CD4-positive, alpha-beta T cell treated with Interleukin-10 for 1 hour (primary cell): Measurements from ENCODE around the gene RWDD3.
A peak's percentile ranks its signal among the peaks of the same experiment; 100 is the strongest.

Source experiments
- DNase-seq: peaks from one replicate; pipeline ENCODE4 v3.0.0-alpha.2; 2020

Gene RWDD3

GRCh38 chr1:95233737-95234500, at the start of gene RWDD3:
TSS of gene RWDD3 (plus strand) at chr1:95234210. CDS start at chr1:95234231, 21 bp downstream.
- DNase-seq: peak; percentile 94

DNA sequence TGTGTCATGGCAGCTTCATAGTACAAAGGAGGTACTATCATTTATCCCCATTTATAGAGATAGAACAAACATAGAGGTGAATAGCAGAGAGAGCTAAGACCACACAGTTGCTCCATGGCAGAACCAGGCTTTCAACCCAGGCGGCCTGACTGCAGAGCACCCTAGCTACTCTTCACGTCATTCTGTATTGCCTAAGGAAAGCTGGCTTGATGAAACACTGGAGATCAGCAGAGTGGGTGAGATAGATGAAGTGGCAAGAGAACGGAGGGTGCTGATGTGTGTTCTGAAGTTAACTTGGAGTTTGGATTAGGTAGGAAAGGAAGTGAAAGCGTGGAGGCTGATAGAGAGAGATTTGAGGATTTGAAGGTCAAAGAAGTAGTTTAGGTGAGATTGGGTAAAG, 47.9 kb upstream of the RWDD3 start:
- no peak for DNase-seq

DNA sequence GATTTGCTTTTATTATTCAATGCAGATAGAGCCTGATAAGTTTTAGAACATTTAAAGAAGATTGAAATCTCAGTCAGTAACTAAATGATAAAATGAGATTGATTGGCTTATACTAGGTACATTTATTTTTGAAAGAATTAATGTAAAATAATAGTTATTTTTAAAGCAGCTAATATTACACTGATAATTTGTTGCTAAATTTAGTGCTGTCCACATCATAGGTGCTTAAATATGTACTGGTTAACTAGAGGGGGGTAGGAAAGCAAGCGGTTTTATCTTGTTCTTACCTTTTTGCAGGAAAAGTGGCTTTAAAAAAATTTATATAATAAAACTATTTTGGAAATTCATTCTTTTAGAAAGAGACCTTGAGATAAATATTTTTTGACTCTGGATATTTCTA, 40.4 kb upstream of the RWDD3 start:
- DNase-seq: no peak

GRCh38 chr1:95195046-95195445, 39.0 kb upstream of the RWDD3 start:
- DNase-seq: no peak

DNA sequence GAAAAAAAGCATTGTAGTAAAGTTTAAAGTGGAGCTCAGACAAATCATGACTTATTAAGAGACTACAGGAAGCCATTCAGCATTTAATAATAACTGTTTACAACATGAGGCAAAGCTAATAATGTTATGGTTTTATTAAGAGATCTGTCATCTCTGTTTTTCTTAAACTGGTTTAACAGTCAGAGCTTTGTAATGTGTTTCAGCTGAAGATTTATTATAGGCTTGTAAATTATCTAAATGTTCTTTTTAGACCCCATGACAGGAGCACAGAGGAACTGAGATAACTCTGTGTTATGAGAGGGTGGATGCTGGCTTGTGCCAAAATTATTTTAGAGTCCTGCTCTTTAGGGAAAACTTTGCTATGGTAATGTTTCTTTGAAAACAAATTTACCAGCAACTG, 38.0 kb upstream of the RWDD3 start:
- DNase-seq: no peak

DNA sequence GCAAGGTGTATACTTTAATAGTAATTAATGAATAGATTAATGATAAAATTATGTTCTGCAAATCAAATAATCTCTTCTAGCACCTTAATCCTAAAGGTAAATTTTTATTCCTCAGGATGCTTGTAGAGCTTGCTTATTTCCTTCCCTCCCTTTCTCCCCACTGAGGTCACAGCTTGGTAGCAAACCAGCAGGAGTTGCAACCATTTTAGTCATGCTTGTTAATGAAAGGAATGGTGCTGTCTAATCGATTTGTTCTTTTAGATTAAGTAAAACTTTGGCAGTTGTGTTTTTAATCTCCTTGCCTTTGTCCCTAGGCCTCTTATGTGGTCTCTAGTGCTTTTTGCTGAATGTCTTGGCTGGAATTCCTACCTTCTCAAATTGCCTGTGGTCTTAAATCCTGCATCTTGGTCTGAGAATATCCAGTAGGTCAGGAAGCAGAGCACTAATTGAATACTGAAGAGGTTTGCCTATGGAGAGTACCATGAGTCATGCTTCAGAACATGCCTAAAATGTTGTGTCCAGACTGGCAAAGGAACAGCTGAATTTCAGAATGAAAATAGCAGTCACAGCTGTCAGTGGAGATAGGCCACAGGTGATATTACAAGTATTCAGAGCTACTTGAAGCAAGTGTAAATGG, 36.3 kb upstream of the RWDD3 start:
- no peak for DNase-seq

DNA sequence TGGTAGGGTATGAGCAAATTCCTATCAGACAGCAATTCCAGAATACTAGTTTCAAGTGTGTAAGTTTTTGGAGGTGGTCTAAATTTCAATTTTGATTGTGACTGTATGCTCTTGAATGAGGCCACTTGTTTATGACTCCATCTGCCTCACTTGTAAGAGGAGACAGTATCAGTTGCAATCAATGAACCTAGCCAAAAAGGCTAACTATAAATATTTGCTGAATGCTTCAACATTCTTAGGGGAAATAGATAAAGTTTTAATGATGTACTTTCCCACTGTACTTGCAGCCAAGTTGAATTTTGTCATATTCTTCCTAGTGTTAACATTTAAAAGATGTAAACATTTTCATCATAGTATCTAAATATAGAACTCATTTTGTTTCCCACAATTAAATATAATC, 32.1 kb upstream of the RWDD3 start:
- no peak for DNase-seq

DNA sequence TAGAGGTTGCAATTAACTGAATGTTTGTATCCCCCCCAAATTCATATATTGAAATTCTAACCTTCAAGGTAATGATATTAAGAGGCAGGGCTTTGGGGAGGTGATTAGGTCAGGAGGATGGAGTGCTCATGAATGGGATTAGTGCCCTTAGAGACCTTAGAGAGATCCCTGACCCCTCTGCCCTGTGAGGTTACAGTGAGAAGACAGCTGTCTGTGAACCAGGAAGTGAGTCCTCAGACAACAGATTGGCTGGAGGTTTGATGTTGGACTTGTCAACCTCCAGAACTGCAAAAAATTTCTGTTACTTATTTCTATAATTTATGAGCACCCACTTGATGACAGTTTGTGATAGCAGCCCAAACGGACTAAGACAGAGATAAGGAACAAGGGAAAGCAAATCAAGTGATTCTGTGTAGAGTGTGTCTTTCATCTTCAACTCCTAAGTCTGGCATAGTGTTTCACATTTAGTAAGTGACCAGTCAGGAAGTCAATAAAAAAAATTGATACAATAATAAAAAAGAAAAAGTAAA, 30.0 kb upstream of the RWDD3 start:
- no peak for DNase-seq

DNA sequence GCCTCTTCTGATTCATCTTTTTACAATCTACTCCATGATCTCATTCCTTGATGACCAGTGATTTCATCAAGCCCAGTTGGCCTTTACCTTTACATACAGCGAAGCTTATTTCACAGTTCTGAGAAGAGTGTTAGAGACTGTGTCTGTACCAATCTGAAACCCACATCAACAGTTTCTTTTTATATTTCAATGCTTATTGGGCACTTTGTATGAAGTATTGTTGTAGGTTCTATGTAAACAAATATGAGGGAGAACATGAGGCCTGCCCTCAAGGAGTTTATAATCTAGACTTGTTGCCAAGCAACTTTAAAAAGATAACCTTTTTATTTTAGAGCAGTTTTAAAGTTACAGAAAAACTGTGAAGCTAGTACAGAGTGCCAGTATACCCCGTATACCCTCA, 27.5 kb upstream of the RWDD3 start:
- no peak for DNase-seq

DNA sequence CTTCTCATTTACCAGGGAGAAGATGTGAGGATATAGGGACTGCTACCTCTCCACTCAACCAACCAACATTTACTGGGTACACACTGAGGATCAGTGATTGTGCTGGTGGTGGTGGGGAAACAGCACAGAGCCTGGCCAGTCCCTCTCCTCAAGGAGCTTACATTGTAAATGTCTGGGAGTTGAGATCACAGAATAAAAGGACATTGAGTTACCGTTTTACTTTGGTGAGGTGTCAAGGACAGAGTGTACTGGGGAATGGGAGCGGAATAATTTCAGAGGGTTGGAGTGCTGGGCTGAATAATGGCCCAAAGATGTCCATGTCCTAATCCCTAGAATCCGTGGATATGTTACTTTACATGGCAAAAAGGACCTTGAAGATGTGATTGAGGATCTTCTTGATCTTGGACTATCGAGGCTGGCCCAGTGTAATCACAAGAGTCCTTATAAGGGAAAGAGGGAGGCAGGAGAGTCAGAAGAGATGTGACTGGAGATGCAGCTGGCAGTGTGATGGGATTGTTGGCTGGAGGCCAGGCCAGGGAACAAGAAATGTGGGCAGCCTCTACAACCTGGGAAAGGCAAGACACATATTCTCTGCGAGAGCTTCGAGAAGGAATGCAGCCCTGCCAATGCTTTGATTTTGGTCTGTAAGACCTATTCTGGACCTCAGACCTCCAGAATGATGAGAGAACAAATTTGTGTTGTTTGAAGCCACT, 26.6 kb upstream of the RWDD3 start:
- DNase-seq: no peak

DNA sequence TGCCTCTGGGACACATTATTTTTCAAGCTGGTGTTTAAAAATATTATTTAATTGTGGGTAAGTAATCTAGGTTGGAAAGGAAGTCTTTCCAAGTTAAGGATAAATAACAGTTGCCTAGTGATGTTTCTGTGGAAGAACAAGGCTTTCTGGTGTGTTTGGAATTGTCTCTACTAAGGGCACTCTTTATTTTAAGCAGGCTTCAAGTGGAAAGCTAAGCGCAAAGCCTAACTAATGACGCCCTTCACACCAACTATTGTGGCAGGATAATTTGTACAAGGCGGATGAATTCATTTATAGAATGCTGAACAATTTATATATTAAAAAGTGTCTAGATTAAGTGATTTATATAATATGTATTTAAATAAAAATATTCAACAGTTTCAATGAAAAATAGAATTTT, 25.1 kb upstream of the RWDD3 start:
- no peak for DNase-seq

DNA sequence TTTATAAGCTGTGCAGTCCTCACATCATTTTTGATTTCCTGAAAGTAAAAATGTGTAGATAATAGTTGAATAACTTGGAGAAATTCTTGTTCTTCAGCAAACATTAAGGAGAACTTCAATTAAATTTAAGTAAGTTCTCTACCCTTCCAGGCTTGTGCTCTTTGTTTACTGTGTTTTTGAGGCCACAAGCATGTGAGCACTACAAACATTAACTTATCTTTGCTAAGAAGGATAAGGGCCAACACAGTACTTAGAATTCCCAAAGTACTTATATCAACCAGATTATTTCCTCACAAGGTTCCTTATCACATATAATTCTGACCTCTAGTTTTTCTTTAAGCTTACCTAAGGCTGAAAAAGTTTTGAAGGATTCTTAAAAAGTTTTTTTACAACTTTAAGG, 24.7 kb upstream of the RWDD3 start:
- no peak for DNase-seq

DNA sequence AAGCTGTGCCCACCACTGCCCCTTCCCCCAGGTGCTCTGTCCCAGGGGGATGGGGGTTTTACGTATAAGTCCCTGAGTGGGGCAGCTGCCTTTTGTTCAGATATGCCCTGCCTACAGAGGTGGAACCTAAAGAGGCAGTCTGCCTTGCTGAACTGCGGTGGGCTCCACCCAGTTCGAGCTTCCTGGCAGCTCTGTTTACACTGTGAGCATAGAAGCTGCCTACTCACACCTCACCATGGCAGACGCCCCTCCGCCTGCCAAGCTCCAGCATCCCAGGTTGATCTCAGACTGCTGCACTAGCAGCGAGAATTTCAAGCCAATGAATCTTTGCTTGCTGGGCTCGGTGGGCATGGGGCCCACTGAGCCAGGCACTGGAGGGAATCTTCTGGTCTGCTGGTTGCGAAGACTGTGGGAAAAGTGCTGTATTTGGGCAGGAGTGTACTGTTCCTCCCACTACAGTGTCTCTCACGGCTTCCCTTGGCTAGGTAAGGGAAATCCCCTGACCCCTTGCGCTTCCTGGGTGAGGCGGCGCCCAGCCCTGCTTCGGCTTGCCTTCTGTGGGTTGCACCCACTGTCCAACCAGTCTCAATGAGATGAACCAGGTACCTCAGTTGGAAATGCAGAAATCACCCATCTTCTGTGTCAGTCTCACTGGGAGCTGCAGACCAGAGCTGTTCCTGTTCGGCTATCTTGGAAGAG, 17.6 kb upstream of the RWDD3 start:
- DNase-seq: peak; percentile 15

DNA sequence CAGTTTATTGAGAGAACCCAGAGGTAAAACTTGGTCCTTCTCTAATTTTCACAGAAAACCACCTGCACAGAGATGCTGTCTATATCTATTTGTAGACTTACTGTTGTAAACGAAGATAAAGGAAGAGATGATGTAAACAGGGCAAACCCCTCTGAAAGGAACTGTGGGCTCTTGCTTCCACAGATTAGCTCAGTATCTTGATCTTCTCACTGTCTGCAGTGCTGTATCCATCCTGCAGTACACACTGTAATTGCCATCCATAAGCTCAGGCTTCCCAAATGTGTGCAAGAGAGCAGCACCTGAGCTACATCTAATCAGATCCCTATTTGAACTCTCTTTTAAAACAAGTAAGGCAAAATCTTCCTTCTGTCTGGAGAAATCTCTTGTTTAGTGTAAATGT, 16.6 kb upstream of the RWDD3 start:
- DNase-seq: no peak

- no peak for DNase-seq
Measured at GRCh38 chr1:95219407-95219806, 14.6 kb upstream of the RWDD3 start.

DNA sequence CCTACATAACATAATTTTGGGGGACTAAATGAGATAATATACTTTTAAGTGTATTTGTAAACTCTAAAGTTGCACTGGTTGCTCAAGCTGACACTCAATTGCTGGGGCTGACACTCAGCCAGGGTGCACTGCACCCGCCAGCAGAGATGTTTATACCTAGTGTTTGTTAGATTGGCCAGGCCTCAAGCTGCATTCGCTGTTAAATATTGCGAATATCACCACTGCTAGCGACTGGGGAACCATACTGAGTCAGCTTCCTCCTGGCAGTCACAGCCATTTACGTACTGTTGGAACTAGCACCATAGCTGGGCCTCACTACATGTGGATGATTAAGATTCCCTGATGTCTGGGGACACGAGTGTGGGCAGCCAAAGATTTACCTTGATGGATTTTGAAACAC, 12.7 kb upstream of the RWDD3 start:
- no peak for DNase-seq

GRCh38 chr1:95222629-95223028, 11.4 kb upstream of the RWDD3 start:
- no peak for DNase-seq

- no peak for DNase-seq
Measured at GRCh38 chr1:95223110-95223509, 10.9 kb upstream of the RWDD3 start.

DNA sequence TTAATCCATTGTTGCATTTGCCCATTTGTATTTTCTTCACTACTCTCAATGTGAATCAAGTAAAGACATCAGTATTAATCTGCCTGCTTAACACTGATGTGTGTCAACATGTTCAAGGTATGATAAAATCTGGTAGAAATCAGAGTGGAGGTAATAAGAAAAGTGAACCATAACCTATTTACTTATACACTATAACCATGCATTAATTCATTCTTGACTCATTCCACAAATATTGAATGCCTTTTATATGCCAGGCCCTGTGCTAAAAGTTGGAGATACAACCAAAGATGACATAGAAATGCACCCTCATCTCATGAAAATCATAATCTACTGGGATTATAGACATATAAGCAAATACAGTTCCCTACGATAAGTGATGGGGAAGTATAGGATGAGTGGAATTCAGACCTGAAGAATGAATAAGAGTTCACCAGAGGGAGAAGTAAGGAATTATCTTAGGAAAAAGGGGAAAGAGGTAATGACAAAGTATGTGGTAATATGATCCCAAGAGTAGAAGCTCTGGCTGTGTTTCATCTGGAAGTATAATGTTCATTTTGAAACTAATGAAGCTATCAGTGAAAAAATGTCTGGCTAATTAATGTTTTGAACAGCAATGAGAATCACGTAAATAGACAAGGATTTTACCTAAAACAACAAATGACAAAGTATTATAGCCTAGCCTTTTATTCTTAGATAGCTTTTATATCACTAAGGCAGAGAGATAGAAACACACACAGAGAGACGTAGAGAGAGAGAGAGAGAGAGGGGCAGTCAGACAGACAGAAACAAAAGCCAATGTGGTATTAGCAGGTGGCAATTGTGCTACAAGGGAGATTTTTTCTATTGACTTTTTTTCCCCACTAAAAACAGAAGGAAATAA, 7.0 kb upstream of the RWDD3 start:
- DNase-seq: no peak

- no peak for DNase-seq
Measured at GRCh38 chr1:95229037-95229436, 5.0 kb upstream of the RWDD3 start.

GRCh38 chr1:95229706-95230105, 4.3 kb upstream of the RWDD3 start:
- DNase-seq: no peak

DNA sequence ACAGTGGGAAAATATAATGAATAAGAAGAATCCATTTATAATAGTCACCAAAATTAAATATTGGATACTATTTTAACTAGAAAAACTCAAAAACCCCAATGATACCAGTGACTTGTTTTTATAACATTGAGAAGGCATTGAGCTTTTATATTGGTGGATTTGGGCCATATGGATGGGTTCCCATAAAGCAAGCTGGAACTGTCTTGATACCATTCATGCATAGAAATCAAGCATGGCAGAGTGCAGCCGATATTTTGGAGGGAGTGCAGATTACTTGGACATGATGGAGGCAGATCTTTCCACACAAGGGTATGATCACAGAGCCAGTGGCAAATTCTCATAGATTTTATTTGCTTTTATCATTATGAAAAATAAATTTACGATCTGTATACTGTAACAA, 3.8 kb upstream of the RWDD3 start:
- no peak for DNase-seq
